Upper lobe of left lung (tissue), 6 donors: Measurements from ENCODE around the gene SLC35F3. TPM values are rescaled to one million over a fixed set of nuclear protein-coding genes. Genes with fewer than 3 reads are reported as not detected.

ENCODE experiments used
- ATAC-seq, 2 donors: fragments of 200-7000 bp; cut with Tn5 transposase; one replicate each; pipeline ENCODE4 v1.9.1; 2022; ENCODE audit warnings: mild to moderate bottlenecking in 2 of 2, moderate library complexity in 2 of 2; ENCODE audit not compliant: low FRiP score in 2 of 2
- DNase-seq, 2 donors: peaks; one replicate each; pipeline ENCODE4 v3.0.0-alpha.2; 2019 to 2020
- H3K27ac ChIP-seq, 4 donors: fragments of 200-600 bp; sonication (generic); one replicate each; pipeline ENCODE4 v1.5.1; 2016 to 2019
- H3K27me3 ChIP-seq, 4 donors: fragments of 200-600 bp; sonication (generic); one replicate each; pipeline ENCODE4 v1.5.1; 2017 to 2019
- H3K36me3 ChIP-seq, 4 donors: fragments of 200-600 bp; sonication (generic); one replicate each; pipeline ENCODE4 v1.5.1; 2016 to 2019
- H3K4me1 ChIP-seq, 4 donors: fragments of 200-600 bp; sonication (generic); one replicate each; pipeline ENCODE4 v1.5.1; 2018 to 2019
- H3K4me3 ChIP-seq, 4 donors: fragments of 200-600 bp; sonication (generic); one replicate each; pipeline ENCODE4 v1.5.1; 2017 to 2019; ENCODE audit warnings: mild to moderate bottlenecking in 2 of 4, moderate library complexity in 1 of 4
- H3K9me3 ChIP-seq, 4 donors: fragments of 200-600 bp; sonication (generic); one replicate each; pipeline ENCODE4 v1.5.1; 2018 to 2019
- CTCF ChIP-seq, 6 experiments: fragments of 450-650 bp in 4 of 6; fragments of 200-600 bp in 2 of 6; sonication (generic) in 2 of 6; IDR thresholded peaks; one replicate each; pipeline ENCODE4 v1.5.1; 2016 to 2019; ENCODE audit warnings: antibody characterized with exemption in 6 of 6
- EP300 ChIP-seq, 4 donors: sonication (generic); formaldehyde crosslinking; IDR thresholded peaks; one replicate each; pipeline ENCODE4 v1.5.1; 2017; ENCODE audit warnings: antibody characterized with exemption in 4 of 4, control low read depth in 2 of 4
- POLR2A ChIP-seq, 4 donors: fragments of 450-650 bp; IDR thresholded peaks; one replicate each; pipeline ENCODE4 v1.5.1; 2016 to 2017; ENCODE audit warnings: antibody characterized with exemption in 4 of 4, mild to moderate bottlenecking in 2 of 4
- POLR2AphosphoS5 ChIP-seq, 2 donors: sonication (generic); formaldehyde crosslinking; IDR thresholded peaks; one replicate each; pipeline ENCODE4 v1.5.1; 2017; ENCODE audit warnings: antibody characterized with exemption in 2 of 2
- WGBS, 2 donors: methylation state at CpG; one replicate each; pipeline ENCODE4 v1.1.5; 2017 to 2018; 5-methylcytosine and 5-hydroxymethylcytosine counted together
- total RNA-seq, 6 donors: library from RNA; depleted of rRNA in 4 of 6; stranded (reverse); fragments of >200 nt in 4 of 6; gene quantifications; one replicate each; pipeline versions ENCODE4 v1.1.0 to v1.2.1, GENCODE V29; 2016 to 2021
- donor health status: DM: no; HTN: no; CAD: no; lungs with moderate emphysema.
- donor health status: DM: no; HTN: yes; CAD: no; lungs with severe emphysema.

The SLC35F3 gene
- total RNA-seq, 6 donors from 2014 or later: 0.30 to 1.7 (median 0.40) TPM; not detected in 1

DNA sequence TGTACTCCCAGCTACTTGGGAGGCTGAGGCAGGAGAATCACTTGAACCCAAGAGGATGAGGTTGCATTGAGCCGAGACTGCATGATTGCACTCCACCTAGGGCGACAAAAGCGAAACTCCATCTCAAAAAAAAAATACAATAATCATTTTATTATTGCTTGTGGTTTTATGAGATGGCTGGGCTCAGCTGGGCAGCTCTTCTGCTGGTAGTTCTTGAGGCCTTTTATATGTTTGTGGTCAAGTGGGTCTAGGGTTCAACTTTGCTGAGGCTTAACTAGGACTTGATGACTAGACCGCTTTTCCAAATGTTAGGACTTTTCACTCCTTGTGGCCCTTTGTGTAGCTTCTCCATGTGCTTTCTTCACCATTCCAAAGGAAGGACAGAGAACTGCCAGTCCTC is 53.2 kb downstream of the SLC35F3 start:
- whole genome bisulfite sequencing, 2 donors: 93 to 96% methylated on average over 4 of the region's 4 CpGs
- no peak overlapping the region for H3K4me3 ChIP-seq
- DNase-seq (no peak), ATAC-seq (no peak)
- no peaks in the 10 kb centered on the region for H3K27me3 ChIP-seq
- H3K27ac ChIP-seq: no peak overlapping the region
- peaks cover 0 to 9% (median 3%) of the 10 kb centered on the region in 4 donors for H3K9me3 ChIP-seq
- no peaks in the 10 kb centered on the region for H3K36me3 ChIP-seq
- no peaks in the 10 kb centered on the region for H3K4me1 ChIP-seq
- TF ChIP-seq EP300 (IDR thresholded peaks at IDR 0.05) (no peak), CTCF (IDR thresholded peaks at IDR 0.05) (no peak), POLR2A (IDR thresholded peaks at IDR 0.05) (no peak), POLR2AphosphoS5 (IDR thresholded peaks at IDR 0.05) (no peak)

- Histone ChIP-seq H3K27ac (no peak overlapping the region), H3K9me3 (peaks cover 0 to 9% (median 3%) of the 10 kb centered on the region in 4 donors), H3K4me3 (no peak overlapping the region), H3K4me1 (no peaks in the 10 kb centered on the region), H3K36me3 (no peaks in the 10 kb centered on the region), H3K27me3 (no peaks in the 10 kb centered on the region)
- no peak for DNase-seq
- no peak for ATAC-seq
- TF ChIP-seq POLR2AphosphoS5 (IDR thresholded peaks at IDR 0.05) (no peak), POLR2A (IDR thresholded peaks at IDR 0.05) (no peak), CTCF (IDR thresholded peaks at IDR 0.05) (no peak), EP300 (IDR thresholded peaks at IDR 0.05) (no peak)
- WGBS, 2 donors: 31 to 39% methylated on average over 3 of the region's 3 CpGs
These were observed 54.6 kb downstream of the SLC35F3 start for GRCh38 chr1:233959102-233959501.

DNA sequence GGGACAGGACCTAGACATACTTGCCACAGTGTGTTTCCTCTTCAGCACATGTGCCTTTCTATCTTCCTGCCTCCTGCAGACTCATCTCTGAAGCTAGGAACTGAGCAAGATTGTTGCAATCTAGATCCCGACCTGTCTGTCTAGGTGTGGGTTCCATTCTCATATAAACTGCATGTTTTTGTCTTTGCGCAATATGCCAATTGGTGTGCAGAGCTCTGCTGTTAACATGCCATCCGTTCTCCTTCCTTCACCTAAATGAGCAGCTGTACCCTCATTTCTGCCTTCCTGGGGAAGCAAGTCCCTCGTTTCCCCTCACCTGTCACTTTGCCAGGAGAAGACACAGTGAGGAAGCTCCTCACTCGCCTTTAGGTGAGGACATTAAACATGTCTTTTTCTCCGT is 55.5 kb downstream of the SLC35F3 start:
- no peak for DNase-seq
- no peak for ATAC-seq
- Histone ChIP-seq H3K27ac (no peak overlapping the region), H3K36me3 (no peaks in the 10 kb centered on the region), H3K4me1 (no peaks in the 10 kb centered on the region), H3K9me3 (peaks cover 0 to 9% (median 3%) of the 10 kb centered on the region in 4 donors), H3K4me3 (no peak overlapping the region), H3K27me3 (no peaks in the 10 kb centered on the region)
- WGBS, 2 donors: 76 to 79% methylated on average over 6 of the region's 6 CpGs
- TF ChIP-seq CTCF (IDR thresholded peaks at IDR 0.05) (no peak), POLR2AphosphoS5 (IDR thresholded peaks at IDR 0.05) (no peak), EP300 (IDR thresholded peaks at IDR 0.05) (no peak), POLR2A (IDR thresholded peaks at IDR 0.05) (no peak)

- TF ChIP-seq CTCF (IDR thresholded peaks at IDR 0.05): no peak
- TF ChIP-seq POLR2AphosphoS5 (IDR thresholded peaks at IDR 0.05): no peak
- no peak for TF ChIP-seq EP300 (IDR thresholded peaks at IDR 0.05)
- WGBS, 2 donors: 83 to 89% methylated on average over 3 of the region's 3 CpGs
- Histone ChIP-seq H3K9me3 (peaks cover 0 to 12% (median 4%) of the 10 kb centered on the region in 4 donors), H3K4me3 (no peak overlapping the region), H3K4me1 (no peaks in the 10 kb centered on the region), H3K36me3 (no peaks in the 10 kb centered on the region), H3K27ac (no peak overlapping the region), H3K27me3 (no peaks in the 10 kb centered on the region)
- DNase-seq: no peak
- no peak for ATAC-seq
These were observed 55.9 kb downstream of the SLC35F3 start for GRCh38 chr1:233960386-233960785.

- no peak for TF ChIP-seq POLR2A (IDR thresholded peaks at IDR 0.05)
- no peak for TF ChIP-seq CTCF (IDR thresholded peaks at IDR 0.05)
- no peak for TF ChIP-seq POLR2AphosphoS5 (IDR thresholded peaks at IDR 0.05)
- TF ChIP-seq EP300 (IDR thresholded peaks at IDR 0.05): no peak
- no peak overlapping the region for H3K4me3 ChIP-seq
- WGBS, 2 donors: 79 to 82% methylated on average over 3 of the region's 3 CpGs
- ATAC-seq (no peak), DNase-seq (no peak)
- peaks cover 0 to 9% (median 3%) of the 10 kb centered on the region in 4 donors for H3K9me3 ChIP-seq
- H3K27me3 ChIP-seq: no peaks in the 10 kb centered on the region
- no peaks in the 10 kb centered on the region for H3K36me3 ChIP-seq
- no peak overlapping the region for H3K27ac ChIP-seq
- no peaks in the 10 kb centered on the region for H3K4me1 ChIP-seq
These were observed 58.4 kb downstream of the SLC35F3 start for GRCh38 chr1:233962878-233963277.
